CD4-positive, alpha-beta T cell treated with Interleukin-17A for 1 hour (primary cell): ENCODE data around the gene SLC30A2.
A peak's percentile ranks its signal among the peaks of the same experiment; 100 is the strongest.

Experiments used
- DNase-seq: peaks from one replicate; pipeline ENCODE4 v3.0.0-alpha.2; 2020

The SLC30A2 gene

GRCh38 chr1:26020941-26021646, 24.8 kb downstream of the SLC30A2 start:
- DNase-seq: no peak

GRCh38 chr1:26020330-26020768, 25.6 kb downstream of the SLC30A2 start:
- no peak for DNase-seq

GRCh38 chr1:26019641-26020315, 26.1 kb downstream of the SLC30A2 start:
- no peak for DNase-seq

DNA sequence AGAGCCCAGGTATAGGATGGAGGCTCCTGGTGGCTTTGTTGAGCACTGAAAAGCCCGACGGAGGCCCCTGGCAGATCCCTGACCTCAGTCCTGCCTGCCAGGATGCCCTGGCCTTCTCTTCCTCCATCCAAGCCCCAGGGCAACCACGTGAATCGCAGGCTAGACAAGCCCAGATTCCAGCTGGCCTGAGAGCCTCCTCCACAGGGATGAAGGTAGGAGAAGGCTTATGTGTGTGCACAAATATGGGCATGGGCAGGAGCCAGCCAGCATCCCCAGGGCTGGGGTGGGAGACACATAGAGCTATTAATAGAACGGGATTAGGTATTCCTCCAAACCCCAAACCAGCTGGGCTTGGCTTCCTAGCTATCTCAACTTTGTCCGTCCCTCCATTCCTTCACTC, 28.3 kb downstream of the SLC30A2 start:
- DNase-seq: no peak

- no peak for DNase-seq
Measured at GRCh38 chr1:26016953-26017545, 28.9 kb downstream of the SLC30A2 start.

- DNase-seq: no peak
Measured at GRCh38 chr1:26016258-26016952, 29.5 kb downstream of the SLC30A2 start.

DNA sequence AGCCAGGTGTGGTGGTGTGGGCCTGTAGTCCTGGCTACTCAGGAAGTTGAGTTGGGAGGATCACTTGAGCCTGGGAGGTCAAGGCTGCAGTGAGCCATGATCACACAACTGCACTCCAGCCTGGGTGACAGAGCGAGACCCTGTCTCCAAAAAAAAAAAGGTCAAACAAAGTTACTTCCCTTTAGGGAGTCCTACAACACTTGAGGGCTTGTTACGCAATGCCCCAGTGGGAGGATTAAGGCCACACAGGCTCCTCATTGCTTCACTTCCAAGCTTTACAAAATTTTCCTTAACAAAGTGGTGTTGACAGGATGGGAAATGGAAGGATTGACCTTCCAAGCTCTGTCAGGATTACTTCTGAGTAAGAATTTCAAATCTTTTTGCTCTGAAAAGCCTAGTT, 30.6 kb downstream of the SLC30A2 start:
- no peak for DNase-seq

DNA sequence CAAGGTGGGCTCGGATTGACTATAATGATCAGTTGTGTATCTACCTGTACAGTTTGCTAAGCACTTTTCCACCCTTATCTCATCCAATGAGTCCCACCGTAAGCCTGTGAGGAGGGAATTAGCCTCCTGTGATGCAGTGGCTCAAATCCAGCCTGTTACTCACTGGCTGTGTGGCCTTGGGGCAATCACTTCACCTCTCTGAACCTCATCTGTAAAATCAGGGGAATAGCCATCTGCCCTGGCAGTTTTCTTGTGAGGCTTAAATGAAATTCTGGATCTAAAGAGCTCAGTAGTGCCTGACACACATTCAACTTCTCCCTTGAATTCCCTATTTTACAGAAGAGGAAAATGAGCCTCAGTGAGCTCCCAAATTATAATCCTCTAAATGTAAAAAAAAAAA, 31.7 kb downstream of the SLC30A2 start:
- DNase-seq: no peak

DNA sequence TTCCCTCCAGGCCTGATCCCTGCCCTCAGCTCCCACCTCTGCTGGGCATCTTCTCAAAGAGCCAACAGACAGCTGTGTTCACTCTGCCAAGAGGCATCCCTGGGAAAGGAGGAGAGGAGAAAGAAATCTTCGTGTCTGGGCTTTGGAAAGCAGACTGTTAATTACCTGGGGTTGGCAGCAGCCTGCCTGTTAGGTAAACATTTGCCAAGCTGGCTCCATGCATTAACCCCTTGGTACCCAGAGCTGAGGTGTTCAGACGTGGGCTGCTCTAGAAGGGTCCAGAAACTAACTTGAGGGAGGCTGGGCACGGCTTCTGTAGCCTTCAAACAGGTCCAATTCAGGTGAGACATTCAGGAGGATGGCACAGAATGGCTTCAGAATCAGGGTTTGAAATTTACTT, 33.1 kb downstream of the SLC30A2 start:
- DNase-seq: no peak

DNA sequence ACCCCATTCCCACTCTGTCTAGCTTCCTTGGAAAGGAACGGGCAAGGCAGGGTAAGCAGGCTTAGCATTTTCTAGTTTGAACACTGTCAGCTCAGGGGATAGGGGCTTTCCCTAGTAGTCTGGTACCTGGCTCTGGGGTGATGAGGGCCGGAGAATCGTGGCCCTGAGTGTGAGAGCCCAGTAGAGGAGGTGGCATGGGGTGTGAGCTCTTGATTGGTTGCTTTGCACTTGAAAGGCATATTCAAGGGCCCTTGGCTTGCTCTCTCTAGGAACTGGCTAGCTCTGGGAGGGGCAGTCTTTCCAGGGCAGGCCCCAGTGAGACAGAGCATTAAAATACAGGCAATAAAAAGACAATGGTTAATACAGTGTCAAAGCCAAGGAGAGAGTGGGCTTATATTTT, 35.1 kb downstream of the SLC30A2 start:
- no peak for DNase-seq

DNA sequence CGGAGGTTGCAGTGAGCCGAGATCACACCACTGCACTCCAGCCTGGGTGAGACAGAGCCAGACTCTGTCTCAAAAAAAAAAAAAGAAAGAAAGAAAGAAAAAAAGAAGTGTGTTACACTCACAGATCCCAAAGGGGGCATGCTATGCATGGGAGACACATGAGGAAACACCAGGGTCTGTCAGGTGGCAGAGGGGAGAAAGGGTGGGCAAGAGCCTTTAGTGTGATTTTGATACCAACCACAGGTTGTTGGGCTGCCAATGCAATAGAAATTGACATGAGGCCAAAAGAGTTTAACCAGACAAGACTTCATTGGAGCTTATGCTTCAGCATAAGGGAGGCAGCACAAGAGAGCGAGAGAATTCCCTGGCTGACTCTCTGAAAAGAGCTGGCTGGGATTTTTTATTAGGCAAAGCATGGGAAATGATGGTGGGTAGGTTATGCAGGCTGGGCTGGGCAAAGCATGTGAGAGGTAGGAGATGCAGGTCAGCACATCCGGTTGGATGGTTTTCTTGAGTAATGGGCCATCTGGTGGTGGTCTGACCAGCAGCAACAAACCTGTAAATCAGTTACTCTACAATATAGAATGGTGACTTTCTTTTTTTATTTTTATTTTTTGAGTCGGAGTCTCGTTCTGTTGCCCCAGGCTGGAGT, 36.0 kb downstream of the SLC30A2 start:
- no peak for DNase-seq

GRCh38 chr1:26006710-26007109, 39.2 kb downstream of the SLC30A2 start:
- no peak for DNase-seq

DNA sequence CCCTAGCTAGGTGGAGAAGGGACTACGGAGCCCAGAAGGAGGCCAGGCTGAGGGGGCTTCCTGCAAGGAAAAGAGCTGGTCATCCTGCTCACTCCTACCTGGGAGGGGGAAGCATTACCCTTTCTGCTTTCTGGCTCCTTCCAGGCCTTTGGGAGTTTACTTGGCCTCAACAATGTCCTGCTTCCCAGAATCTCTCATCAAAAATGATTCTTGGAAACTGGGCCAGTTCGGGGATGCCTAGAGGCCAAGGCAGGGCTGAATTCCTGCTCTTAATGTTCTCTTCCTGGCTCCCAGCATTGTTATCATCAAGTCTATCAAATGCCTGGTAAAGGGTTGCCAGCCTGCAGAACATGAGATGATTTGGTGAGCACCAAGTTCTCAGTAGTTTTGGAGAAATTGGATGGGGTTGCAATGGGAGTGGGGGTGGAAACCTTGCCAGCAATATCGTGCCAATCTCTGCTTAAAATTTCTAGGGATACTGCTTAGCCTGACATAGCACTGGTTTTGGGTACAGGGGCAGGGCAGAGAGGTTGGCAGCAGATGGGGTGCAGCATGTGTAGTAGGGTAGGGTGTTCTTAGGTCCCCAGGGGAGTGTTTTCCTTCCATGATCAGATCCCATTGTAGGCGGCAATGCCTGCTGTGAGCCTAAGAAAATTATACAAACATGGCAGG, 40.3 kb downstream of the SLC30A2 start:
- no peak for DNase-seq

GRCh38 chr1:26003756-26004155, 42.2 kb downstream of the SLC30A2 start:
- DNase-seq: no peak

DNA sequence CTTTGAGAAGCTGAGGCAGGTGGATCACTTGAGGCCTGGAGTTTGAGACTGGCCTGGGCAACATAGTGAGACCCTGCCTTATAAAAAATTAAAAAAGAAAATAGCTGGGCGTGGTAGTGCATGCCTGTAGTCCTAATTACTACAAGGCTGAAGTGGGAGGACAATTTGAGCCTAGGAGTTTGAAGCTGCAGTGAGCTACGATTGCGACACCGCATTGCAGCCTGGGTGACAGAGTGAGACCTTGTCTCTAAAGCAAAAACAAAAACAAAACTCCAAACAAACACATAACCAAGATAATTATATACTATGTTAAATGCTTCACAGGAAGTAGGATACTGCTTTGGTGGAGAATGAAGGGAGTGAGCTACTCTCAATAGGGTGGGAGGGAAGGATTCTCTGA, 42.7 kb downstream of the SLC30A2 start:
- DNase-seq: no peak

DNA sequence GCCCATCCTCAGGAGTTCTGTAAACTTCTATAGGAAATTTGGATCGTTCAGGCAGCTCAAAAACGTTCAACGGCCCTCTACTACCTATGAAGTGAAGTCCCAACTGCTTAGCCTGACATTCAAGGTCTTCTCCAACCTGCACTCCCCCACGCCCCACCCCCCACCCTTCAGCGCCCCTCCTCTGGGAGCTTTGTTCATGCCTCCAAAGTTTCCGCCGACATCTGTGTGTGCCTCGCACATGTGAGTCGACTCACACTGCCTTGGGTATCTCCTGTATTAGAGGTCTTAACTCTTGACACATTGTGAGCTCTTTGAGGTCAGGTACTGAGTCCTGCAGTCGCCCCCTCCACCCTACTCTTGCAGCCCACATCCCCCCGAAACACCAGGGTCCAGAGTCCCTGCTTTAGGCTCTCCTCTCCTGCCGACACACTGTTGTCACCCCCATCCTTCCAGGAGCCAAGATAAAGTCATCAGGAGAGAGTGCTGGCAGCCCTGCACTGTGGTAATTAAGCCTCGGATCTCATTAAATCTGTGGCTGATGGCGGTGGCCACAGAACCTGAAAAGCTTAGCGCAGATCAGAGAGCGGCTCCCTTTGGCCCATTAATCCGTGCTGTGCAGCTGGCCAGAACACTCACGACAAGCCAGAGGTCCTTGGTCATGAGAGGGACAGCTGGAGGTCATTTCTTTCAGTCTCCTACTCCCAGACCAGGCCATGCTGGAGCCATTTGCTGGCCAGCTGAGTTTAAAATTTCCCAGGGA, 46.7 kb downstream of the SLC30A2 start:
- DNase-seq: no peak

- peak; percentile 99 for DNase-seq
Measured at GRCh38 chr1:25997828-25998761, 47.8 kb downstream of the SLC30A2 start, which contains the start of gene PAFAH2. PAFAH2 (minus strand) TSS chr1:25998063; CDS start chr1:25990816, 7,247 bp downstream.

DNA sequence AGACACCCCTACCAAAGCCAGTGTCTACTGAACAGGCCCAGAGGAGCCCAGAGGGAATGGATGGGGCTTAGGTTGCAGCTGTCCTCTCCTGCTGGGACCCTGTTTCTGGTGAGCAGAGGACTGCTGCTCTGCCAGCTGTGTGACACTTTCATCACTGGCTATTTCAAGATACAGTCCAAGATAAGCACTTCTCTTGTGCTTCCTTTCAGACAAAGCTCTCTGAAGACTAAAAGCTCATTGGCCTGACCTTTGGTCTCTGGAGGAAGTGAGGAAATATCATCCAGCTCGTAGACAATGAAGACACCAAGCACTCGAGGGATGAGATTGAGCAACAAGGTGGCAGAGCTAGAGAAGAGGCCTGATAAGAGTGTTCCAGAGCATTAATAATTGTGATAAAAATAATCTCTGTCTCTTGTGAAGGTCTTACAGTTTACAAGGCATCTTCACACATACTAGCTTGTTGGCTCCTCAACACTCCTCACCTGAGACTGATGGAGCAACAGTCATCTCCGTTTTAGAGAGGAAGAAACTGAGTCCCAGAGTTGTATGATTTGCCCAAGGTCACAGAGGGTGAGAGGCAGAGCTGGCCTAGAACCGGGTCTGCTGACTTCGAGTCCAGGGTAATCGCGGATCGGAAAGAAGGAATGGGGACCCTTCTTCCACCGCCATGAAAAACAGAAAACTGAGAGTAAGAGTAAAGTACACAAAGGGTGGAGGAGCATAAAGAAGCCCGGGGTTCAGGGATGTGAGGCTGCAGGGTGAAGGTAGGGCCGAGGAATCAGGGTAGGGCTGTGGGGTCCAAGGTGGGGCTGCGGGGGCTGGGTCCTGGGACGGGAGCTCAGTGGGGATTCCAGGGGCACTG, 48.7 kb downstream of the SLC30A2 start:
- DNase-seq: peak; percentile 39

- no peak for DNase-seq
Measured at GRCh38 chr1:25994402-25995150, 51.3 kb downstream of the SLC30A2 start.
